ENCODE data around the gene UGT1A6. TPM values are rescaled to one million over a fixed set of nuclear protein-coding genes. Genes with fewer than 3 reads are reported as not detected.

UGT1A6 gene
- 0.55 TPM for total RNA-seq

DNA sequence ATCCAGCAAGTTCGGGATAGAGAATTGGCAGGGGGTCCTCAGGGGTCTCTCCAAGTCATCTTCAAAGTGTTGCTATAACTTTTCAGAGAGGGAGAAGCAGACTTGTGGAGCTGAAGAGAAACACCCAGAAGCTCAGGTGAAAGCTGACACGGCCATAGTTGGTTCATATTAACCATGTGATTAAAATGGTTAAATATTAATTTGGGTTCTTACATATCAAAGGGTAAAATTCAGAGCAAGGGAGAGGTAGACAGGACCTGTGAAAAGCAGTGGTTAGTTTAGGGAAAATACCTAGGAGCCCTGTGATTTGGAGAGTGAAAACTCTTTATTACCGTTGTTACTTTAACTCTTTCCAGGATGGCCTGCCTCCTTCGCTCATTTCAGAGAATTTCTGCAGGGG is at the start of gene UGT1A6:
Gene UGT1A6, plus strand, starts transcription at position 243 of the 400 bp plus-strand sequence. Its CDS starts 115 bp downstream, at position 358.

DNA sequence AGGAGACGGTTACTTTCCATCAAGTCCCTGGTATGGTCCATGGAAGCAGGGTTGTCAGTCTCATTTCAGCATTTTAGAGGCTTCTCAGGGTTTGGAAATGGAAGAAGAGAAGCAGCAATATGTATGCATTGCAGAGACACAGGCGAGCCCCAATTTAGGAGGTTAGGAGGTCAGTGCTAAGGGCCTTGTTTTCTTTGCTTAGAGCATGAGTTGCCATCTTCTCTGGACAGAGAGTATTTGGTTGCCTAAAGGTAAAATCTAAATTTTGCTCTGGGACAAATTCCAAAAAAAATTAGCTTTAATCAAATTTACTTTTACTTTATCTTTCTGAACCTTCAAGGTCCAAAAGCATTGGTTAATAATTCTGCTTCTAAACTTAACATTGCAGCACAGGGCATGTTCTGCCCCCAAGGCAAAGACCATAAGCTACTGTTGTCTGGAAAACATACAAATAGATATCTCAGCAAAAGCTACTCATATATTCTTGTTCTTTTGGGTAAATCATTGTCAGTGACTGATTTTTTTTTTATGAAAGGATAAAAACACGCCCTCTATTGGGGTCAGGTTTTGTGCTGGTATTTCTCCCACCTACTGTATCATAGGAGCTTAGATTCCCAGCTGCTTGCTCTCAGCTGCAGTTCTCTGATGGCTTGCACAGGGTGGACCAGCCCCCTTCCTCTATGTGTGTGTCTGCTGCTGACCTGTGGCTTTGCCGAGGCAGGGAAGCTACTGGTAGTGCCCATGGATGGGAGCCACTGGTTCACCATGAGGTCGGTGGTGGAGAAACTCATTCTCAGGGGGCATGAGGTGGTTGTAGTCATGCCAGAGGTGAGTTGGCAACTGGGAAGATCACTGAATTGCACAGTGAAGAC is 21.2 kb upstream of the UGT1A6 start, which contains the start of gene UGT1A9:
Gene UGT1A9, plus strand, starts transcription at position 609 of the 872 bp plus-strand sequence. Its CDS starts 37 bp downstream, at position 646.

DNA sequence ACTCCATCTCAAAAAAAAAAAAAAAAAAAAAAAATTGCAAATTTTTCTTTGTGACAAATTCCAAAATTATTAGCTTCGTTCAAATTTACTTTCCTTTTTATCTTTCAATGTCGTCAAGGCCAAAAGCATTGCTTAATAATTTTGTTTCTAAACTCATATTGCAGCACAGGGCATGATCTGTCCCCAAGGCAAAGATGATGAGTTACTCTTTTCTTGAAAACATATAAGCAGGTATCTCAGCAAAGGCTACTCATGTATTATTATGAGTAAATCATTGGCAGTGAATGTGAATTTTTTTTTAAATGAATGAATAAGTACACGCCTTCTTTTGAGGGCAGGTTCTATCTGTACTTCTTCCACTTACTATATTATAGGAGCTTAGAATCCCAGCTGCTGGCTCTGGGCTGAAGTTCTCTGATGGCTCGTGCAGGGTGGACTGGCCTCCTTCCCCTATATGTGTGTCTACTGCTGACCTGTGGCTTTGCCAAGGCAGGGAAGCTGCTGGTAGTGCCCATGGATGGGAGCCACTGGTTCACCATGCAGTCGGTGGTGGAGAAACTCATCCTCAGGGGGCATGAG is 11.1 kb upstream of the UGT1A6 start, which contains the start of gene UGT1A7:
Gene UGT1A7, plus strand, starts transcription at position 381 of the 579 bp plus-strand sequence. Its CDS starts 37 bp downstream, at position 418.

DNA sequence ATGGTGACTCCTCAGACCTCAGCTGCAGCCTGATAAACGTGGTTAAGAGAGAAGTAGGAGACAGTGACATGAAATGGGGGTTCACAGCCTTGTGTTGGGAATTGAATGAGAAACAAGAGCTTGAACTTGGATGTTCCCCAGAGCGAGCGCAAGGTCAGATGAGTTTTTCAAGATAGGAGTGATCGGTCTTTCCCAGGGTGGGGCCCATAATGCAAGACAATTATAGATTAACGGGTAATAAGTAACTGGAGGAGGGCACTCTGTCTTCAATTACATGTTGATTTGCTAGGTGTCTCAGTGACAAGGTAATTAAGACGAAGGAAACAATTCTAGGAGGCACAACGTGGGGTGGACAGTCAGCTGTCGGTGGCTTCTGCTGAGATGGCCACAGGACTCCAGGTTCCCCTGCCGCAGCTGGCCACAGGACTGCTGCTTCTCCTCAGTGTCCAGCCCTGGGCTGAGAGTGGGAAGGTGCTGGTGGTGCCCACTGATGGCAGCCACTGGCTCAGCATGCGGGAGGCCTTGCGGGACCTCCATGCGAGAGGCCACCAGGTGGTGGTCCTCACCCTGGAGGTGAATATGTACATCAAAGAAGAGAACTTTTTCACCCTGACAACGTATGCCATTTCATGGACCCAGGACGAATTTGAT is 20.0 kb downstream of the UGT1A6 start, which contains the start of gene UGT1A5:
Gene UGT1A5, plus strand, starts transcription at position 297 of the 651 bp plus-strand sequence. Its CDS starts 85 bp downstream, at position 382.

DNA sequence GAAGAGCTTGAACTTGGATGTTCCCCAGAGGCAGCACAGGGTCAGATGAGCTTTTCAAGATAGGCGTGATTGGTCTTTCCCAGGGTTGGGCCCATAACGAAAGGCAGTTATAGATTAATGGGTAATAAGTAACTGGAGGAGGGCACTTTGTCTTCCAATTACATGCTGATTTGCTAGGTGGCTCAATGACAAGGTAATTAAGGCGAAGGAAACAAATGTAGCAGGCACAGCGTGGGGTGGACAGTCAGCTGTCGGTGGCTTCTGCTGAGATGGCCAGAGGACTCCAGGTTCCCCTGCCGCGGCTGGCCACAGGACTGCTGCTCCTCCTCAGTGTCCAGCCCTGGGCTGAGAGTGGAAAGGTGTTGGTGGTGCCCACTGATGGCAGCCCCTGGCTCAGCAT is 25.9 kb downstream of the UGT1A6 start, which contains the start of gene UGT1A4:
Gene UGT1A4, plus strand, starts transcription at position 185 of the 400 bp plus-strand sequence. Its CDS starts 85 bp downstream, at position 270.

DNA sequence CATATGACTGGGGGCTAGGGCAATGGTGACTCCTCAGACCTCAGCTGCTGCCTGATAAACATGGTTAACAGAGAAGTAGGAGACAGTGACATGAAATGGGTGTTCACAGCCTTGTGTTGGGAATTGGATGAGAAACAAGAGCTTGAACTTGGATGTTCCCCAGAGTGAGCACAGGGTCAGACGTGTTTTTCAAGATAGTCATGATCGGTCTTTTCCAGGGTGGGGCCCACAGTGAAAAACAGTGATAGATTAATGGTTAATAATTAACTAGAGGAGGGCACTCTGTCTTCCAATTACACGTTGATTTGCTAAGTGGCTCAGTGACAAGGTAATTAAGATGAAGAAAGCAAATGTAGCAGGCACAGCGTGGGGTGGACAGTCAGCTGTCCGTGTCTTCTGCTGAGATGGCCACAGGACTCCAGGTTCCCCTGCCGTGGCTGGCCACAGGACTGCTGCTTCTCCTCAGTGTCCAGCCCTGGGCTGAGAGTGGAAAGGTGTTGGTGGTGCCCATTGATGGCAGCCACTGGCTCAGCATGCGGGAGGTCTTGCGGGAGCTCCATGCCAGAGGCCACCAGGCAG is 36.1 kb downstream of the UGT1A6 start, which contains the start of gene UGT1A3:
Gene UGT1A3, plus strand, starts transcription at position 320 of the 579 bp plus-strand sequence. Its CDS starts 85 bp downstream, at position 405.

DNA sequence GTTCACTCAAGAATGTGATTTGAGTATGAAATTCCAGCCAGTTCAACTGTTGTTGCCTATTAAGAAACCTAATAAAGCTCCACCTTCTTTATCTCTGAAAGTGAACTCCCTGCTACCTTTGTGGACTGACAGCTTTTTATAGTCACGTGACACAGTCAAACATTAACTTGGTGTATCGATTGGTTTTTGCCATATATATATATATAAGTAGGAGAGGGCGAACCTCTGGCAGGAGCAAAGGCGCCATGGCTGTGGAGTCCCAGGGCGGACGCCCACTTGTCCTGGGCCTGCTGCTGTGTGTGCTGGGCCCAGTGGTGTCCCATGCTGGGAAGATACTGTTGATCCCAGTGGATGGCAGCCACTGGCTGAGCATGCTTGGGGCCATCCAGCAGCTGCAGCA is 67.4 kb downstream of the UGT1A6 start, which contains the start of gene UGT1A1:
Gene UGT1A1, plus strand, starts transcription at position 228 of the 400 bp plus-strand sequence. Its CDS starts 18 bp downstream, at position 246.

DNA sequence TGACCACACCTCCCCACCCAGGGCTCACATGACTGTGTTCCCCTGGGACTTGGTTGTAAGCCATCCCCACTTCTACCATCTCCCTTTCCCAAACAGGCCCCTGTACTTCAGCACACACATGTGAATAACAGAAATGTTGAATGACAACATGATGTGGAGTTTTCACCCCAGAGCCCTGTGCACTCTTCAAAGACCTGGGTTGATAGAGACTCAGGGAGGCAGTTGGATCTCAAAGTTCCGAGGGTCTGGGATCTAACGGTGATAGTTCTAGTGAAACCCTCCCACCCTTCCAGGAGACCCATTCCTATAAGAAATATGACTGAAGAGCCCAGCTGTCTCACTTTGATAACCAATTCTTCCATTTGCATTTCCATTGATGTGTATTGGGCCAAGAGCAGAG is 85.3 kb downstream of the UGT1A6 start, which contains the start of gene MROH2A:
Gene MROH2A, plus strand, starts transcription at position 301 of the 400 bp plus-strand sequence. CDS start 1,029 bp downstream, outside the sequence.

Other genes with a start within 250 kb of the UGT1A6 start
- gene USP40, start 126.1 kb upstream of the UGT1A6 start, total RNA-seq = 73.1 TPM
- gene UGT1A8, start 75.3 kb upstream of the UGT1A6 start, total RNA-seq = not detected
- gene UGT1A10, start 56.4 kb upstream of the UGT1A6 start, total RNA-seq = not detected
- not detected for gene UGT1A9, start 21.0 kb upstream of the UGT1A6 start, total RNA-seq
- gene UGT1A7, start 11.0 kb upstream of the UGT1A6 start, total RNA-seq = not detected
- gene UGT1A5, start 20.0 kb downstream of the UGT1A6 start, total RNA-seq = 0.16 TPM
- not detected for gene UGT1A4, start 25.8 kb downstream of the UGT1A6 start, total RNA-seq
- not detected for gene UGT1A3, start 36.2 kb downstream of the UGT1A6 start, total RNA-seq
- gene UGT1A1, start 67.4 kb downstream of the UGT1A6 start, total RNA-seq = not detected
- not detected for gene MROH2A, start 85.4 kb downstream of the UGT1A6 start, total RNA-seq
- 9.8 TPM for gene HJURP, start 161.6 kb downstream of the UGT1A6 start, total RNA-seq
- 3.0 TPM for gene TRPM8, start 224.5 kb downstream of the UGT1A6 start, total RNA-seq

Data from camera-type eye (tissue), 1 donor.